Ureter (tissue), 1 donor: ENCODE results near the gene GNB1L. TPM values are rescaled to one million over a fixed set of nuclear protein-coding genes. Genes with fewer than 3 reads are reported as not detected.

Experiments used
- DNase-seq: peaks from one replicate; pipeline ENCODE4 v3.0.0-alpha.2; 2020; ENCODE audit warnings: low spot score
- total RNA-seq: library from RNA; stranded (reverse); gene quantifications from one replicate; pipeline ENCODE4 v1.2.4, GENCODE V29; 2023
- donor health status: DM: yes; HTN: yes; CAD: no.

The GNB1L gene
- total RNA-seq, 1 donor from 2014 or later, result 6.0 TPM

- DNase-seq, result peak; percentile 39
Observed at GRCh38 chr22:19823191-19823901, 31.3 kb downstream of the GNB1L start.

GRCh38 chr22:19822301-19823117 lies 32.2 kb downstream of the GNB1L start:
- peak; percentile 38 for DNase-seq

GRCh38 chr22:19821523-19822300 lies 33.0 kb downstream of the GNB1L start:
- no peak for DNase-seq

- no peak for DNase-seq
Observed at GRCh38 chr22:19820880-19821522, 33.7 kb downstream of the GNB1L start.

- DNase-seq, result peak; percentile 38
Observed at GRCh38 chr22:19819911-19820879, 34.5 kb downstream of the GNB1L start.

- DNase-seq, result no peak
Observed at GRCh38 chr22:19819208-19819910, 35.3 kb downstream of the GNB1L start.

GRCh38 chr22:19818324-19819207 lies 36.1 kb downstream of the GNB1L start:
- peak; percentile 40 for DNase-seq

- no peak for DNase-seq
Observed at GRCh38 chr22:19816372-19817119, 38.1 kb downstream of the GNB1L start.

- no peak for DNase-seq
Observed at GRCh38 chr22:19815823-19816290, 38.8 kb downstream of the GNB1L start.

- peak; percentile 43 for DNase-seq
Observed at GRCh38 chr22:19815093-19815822, 39.4 kb downstream of the GNB1L start.

- DNase-seq, result no peak
Observed at GRCh38 chr22:19814428-19814827, 40.2 kb downstream of the GNB1L start.

GRCh38 chr22:19812910-19813309 lies 41.8 kb downstream of the GNB1L start:
- DNase-seq, result no peak

GRCh38 chr22:19811811-19812771 lies 42.6 kb downstream of the GNB1L start:
- DNase-seq, result peak; percentile 34

- peak; percentile 41 for DNase-seq
Observed at GRCh38 chr22:19811211-19811621, 43.5 kb downstream of the GNB1L start.

GRCh38 chr22:19810381-19811201 lies 44.1 kb downstream of the GNB1L start:
- DNase-seq, result no peak
